KOPT-K1 (cell line): ENCODE measurements around the gene MSRB3.
"Not testable (repeated sequence)": the region's sequence is repeated elsewhere in the genome, so short reads cannot be mapped to it uniquely, and the experiment has no call there.

Source experiments
- H3K27ac ChIP-seq: fragments of 200-600 bp; sonication (generic); 2 replicates; pipeline ENCODE4 v1.5.1; 2016; ENCODE audit warnings: antibody characterized with exemption, mild to moderate bottlenecking, low read depth, low read length; ENCODE audit not compliant: poor library complexity, severe bottlenecking
- H3K36me3 ChIP-seq: fragments of 200-600 bp; sonication (generic); 2 replicates; pipeline ENCODE4 v1.5.1; 2017; ENCODE audit warnings: antibody characterized with exemption, mild to moderate bottlenecking, low read length, moderate library complexity; ENCODE audit not compliant: insufficient read depth
- H3K9me3 ChIP-seq: fragments of 200-600 bp; sonication (generic); 2 replicates; pipeline ENCODE4 v1.5.1; 2017; ENCODE audit warnings: antibody characterized with exemption, low read length, mild to moderate bottlenecking; ENCODE audit not compliant: insufficient read depth, poor library complexity, severe bottlenecking

The MSRB3 gene

GRCh38 chr12:65305346-65305950, 27.0 kb downstream of the MSRB3 start:
- H3K36me3 ChIP-seq = no peaks in the 10 kb centered on the region
- H3K9me3 ChIP-seq = no peaks in the 10 kb centered on the region
- H3K27ac ChIP-seq = no peak overlapping the region

GRCh38 chr12:65306366-65307168, 28.1 kb downstream of the MSRB3 start:
- Histone ChIP-seq H3K36me3 (no peaks in the 10 kb centered on the region), H3K9me3 (no peaks in the 10 kb centered on the region), H3K27ac (no peak overlapping the region)

- Histone ChIP-seq H3K9me3 (no peaks in the 10 kb centered on the region), H3K27ac (no peak overlapping the region)
Observed at GRCh38 chr12:65307169-65307501, 28.7 kb downstream of the MSRB3 start.

GRCh38 chr12:65308006-65308405, 29.5 kb downstream of the MSRB3 start:
- H3K36me3 ChIP-seq = no peaks in the 10 kb centered on the region
- no peak overlapping the region for H3K27ac ChIP-seq
- H3K9me3 ChIP-seq = no peaks in the 10 kb centered on the region

More at GRCh38 chr12:65307169-65307501, 28.7 kb downstream of the MSRB3 start:
- H3K36me3 ChIP-seq = no peaks in the 10 kb centered on the region

GRCh38 chr12:65308601-65309071, 30.2 kb downstream of the MSRB3 start:
- no peaks in the 10 kb centered on the region for H3K36me3 ChIP-seq
- no peak overlapping the region for H3K27ac ChIP-seq
- no peaks in the 10 kb centered on the region for H3K9me3 ChIP-seq

- no peaks in the 10 kb centered on the region for H3K36me3 ChIP-seq
- H3K9me3 ChIP-seq = no peaks in the 10 kb centered on the region
- H3K27ac ChIP-seq = no peak overlapping the region
Observed at GRCh38 chr12:65311260-65311659, 32.8 kb downstream of the MSRB3 start.

- Histone ChIP-seq H3K9me3 (no peaks in the 10 kb centered on the region), H3K36me3 (no peaks in the 10 kb centered on the region), H3K27ac (no peak overlapping the region)
Observed at GRCh38 chr12:65313719-65314317, 35.3 kb downstream of the MSRB3 start.

- H3K27ac ChIP-seq, H3K9me3 ChIP-seq, H3K36me3 ChIP-seq: not testable (repeated sequence)
Observed at GRCh38 chr12:65315238-65315637, 36.8 kb downstream of the MSRB3 start.

- Histone ChIP-seq H3K27ac (no peak overlapping the region), H3K36me3 (no peaks in the 10 kb centered on the region), H3K9me3 (no peaks in the 10 kb centered on the region)
Observed at GRCh38 chr12:65318186-65318685, 39.8 kb downstream of the MSRB3 start.

- H3K9me3 ChIP-seq = no peaks in the 10 kb centered on the region
- H3K36me3 ChIP-seq = no peaks in the 10 kb centered on the region
- H3K27ac ChIP-seq = no peak overlapping the region
Observed at GRCh38 chr12:65319688-65320200, 41.3 kb downstream of the MSRB3 start.

GRCh38 chr12:65323070-65323469, 44.6 kb downstream of the MSRB3 start:
- Histone ChIP-seq H3K9me3 (no peaks in the 10 kb centered on the region), H3K36me3 (no peaks in the 10 kb centered on the region), H3K27ac (no peak overlapping the region)

GRCh38 chr12:65324056-65324455, 45.6 kb downstream of the MSRB3 start:
- Histone ChIP-seq H3K36me3 (no peaks in the 10 kb centered on the region), H3K27ac (no peak overlapping the region), H3K9me3 (no peaks in the 10 kb centered on the region)

- H3K36me3 ChIP-seq = no peaks in the 10 kb centered on the region
- no peak overlapping the region for H3K27ac ChIP-seq
- H3K9me3 ChIP-seq = no peaks in the 10 kb centered on the region
Observed at GRCh38 chr12:65324551-65324950, 46.1 kb downstream of the MSRB3 start.

- Histone ChIP-seq H3K27ac (no peak overlapping the region), H3K36me3 (no peaks in the 10 kb centered on the region), H3K9me3 (no peaks in the 10 kb centered on the region)
Observed at GRCh38 chr12:65325183-65325582, 46.7 kb downstream of the MSRB3 start.

GRCh38 chr12:65326616-65327015, 48.1 kb downstream of the MSRB3 start:
- Histone ChIP-seq H3K36me3 (no peaks in the 10 kb centered on the region), H3K27ac (no peak overlapping the region), H3K9me3 (no peaks in the 10 kb centered on the region)
